Panc1 (cell line): ENCODE data around the gene LMLN. TPM values are rescaled to one million over a fixed set of nuclear protein-coding genes. Genes with fewer than 3 reads are reported as not detected.

Source experiments
- ATAC-seq: fragments of 200-7000 bp; cut with Tn5 transposase; 2 replicates; pipeline ENCODE4 v1.9.1; 2020; ENCODE audit warnings: mild to moderate bottlenecking, moderate library complexity
- BruUV-seq: library from RNA; stranded (reverse); fragments of 400-500 nt; replicated peaks from 2 replicates; lab custom pipeline; 2021; lab: Mats Ljungman, UMichigan
- CTCF ChIA-PET: fragments of 300-600 bp; sonication (Branson Sonifier 250); formaldehyde crosslinking; loops from one replicate; lab custom pipeline; 2022; ENCODE audit warnings: antibody characterized with exemption; lab: Charles Lee
- POLR2A ChIA-PET: fragments of 300-600 bp; sonication (Branson Sonifier 250); formaldehyde crosslinking; loops from one replicate; lab custom pipeline; 2022; ENCODE audit warnings: antibody characterized with exemption; lab: Charles Lee
- DNase-seq: peaks from one replicate; pipeline ENCODE4 v3.0.0-alpha.2; 2010; ENCODE audit warnings: low read depth, low spot score
- H3K27ac ChIP-seq: 2 replicates; pipeline ENCODE4 v1.5.1; 2011; ENCODE audit warnings: mild to moderate bottlenecking, low read length, inconsistent platforms
- H3K27me3 ChIP-seq: fragments of 200-500 bp; sonication (Bioruptor generic); 2 replicates; pipeline ENCODE4 v1.6.0; 2014; ENCODE audit warnings: low read length, inconsistent platforms; ENCODE audit not compliant: control insufficient read depth, insufficient read depth
- H3K36me3 ChIP-seq: fragments of 200-500 bp; sonication (Bioruptor generic); 2 replicates; pipeline ENCODE4 v1.5.1; 2014; ENCODE audit warnings: inconsistent platforms, mild to moderate bottlenecking, low read length, moderate library complexity; ENCODE audit not compliant: control insufficient read depth, insufficient read depth
- H3K4me1 ChIP-seq: 2 replicates; pipeline ENCODE4 v1.5.1; 2011; ENCODE audit warnings: inconsistent platforms, mild to moderate bottlenecking, low read length, moderate library complexity; ENCODE audit not compliant: control insufficient read depth, insufficient read depth
- H3K4me3 ChIP-seq, 2 experiments: 2 replicates each; pipeline ENCODE4 v1.5.1; 2011 to 2012; ENCODE audit warnings: low read depth in 2 of 2, low read length in 2 of 2, mild to moderate bottlenecking in 2 of 2, inconsistent platforms in 1 of 2, moderate library complexity in 1 of 2
- H3K9me3 ChIP-seq: fragments of 200-500 bp; sonication (Bioruptor generic); 2 replicates; pipeline ENCODE4 v1.5.1; 2014; ENCODE audit warnings: low read depth, mild to moderate bottlenecking, inconsistent platforms, low read length, moderate library complexity; ENCODE audit not compliant: control insufficient read depth, insufficient read depth
- POLR2AphosphoS5 ChIP-seq: IDR thresholded peaks from 2 replicates; pipeline ENCODE4 v1.6.1; 2012; ENCODE audit warnings: mild to moderate bottlenecking, low read depth, low read length, moderate library complexity
- SIN3A ChIP-seq: IDR thresholded peaks from 2 replicates; pipeline ENCODE4 v1.6.1; 2012; ENCODE audit warnings: low read depth, mild to moderate bottlenecking, low read length, moderate library complexity, borderline replicate concordance; ENCODE audit not compliant: insufficient read depth
- TCF7L2 ChIP-seq: IDR thresholded peaks from 2 replicates; pipeline ENCODE4 v1.6.1; 2011; ENCODE audit warnings: mild to moderate bottlenecking, low read depth, low read length, inconsistent platforms
- in situ Hi-C: cut with HindIII; loops from 2 replicates; pipeline ENCODE4 v1.10.0; 2016; ENCODE audit warnings: low sequenced_read_pairs, low pct_unique_long_range_greater_than_20kb
- intact Hi-C: fragments of 100-400 bp; cut with micrococcal nuclease; formaldehyde crosslinking; loops from one replicate; pipeline ENCODE4 v1.10.0; 2022; ENCODE audit not compliant: unreplicated experiment
- total RNA-seq: library from RNA; stranded (reverse); gene quantifications from one replicate; pipeline ENCODE4 v1.2.1, GENCODE V29; 2021; ENCODE audit not compliant: unreplicated experiment
- TF ChIP-seq, protein P1 (sequence below): fragments of 450-650 bp; IDR thresholded peaks from 2 replicates; pipeline ENCODE4 v1.5.1; 2017; ENCODE audit warnings: mild to moderate bottlenecking
- TF ChIP-seq, protein P2 (sequence below), 2 experiments: IDR thresholded peaks; 2 replicates each; pipeline ENCODE4 v1.6.1; 2011 to 2012; ENCODE audit warnings: low read depth in 2 of 2, control low read depth in 1 of 2, low read length in 1 of 2, mild to moderate bottlenecking in 1 of 2, moderate library complexity in 1 of 2; ENCODE audit not compliant: insufficient read depth in 1 of 2

LMLN gene
- total RNA-seq, 1 experiment from 2014 or later = 21.8 TPM

DNA sequence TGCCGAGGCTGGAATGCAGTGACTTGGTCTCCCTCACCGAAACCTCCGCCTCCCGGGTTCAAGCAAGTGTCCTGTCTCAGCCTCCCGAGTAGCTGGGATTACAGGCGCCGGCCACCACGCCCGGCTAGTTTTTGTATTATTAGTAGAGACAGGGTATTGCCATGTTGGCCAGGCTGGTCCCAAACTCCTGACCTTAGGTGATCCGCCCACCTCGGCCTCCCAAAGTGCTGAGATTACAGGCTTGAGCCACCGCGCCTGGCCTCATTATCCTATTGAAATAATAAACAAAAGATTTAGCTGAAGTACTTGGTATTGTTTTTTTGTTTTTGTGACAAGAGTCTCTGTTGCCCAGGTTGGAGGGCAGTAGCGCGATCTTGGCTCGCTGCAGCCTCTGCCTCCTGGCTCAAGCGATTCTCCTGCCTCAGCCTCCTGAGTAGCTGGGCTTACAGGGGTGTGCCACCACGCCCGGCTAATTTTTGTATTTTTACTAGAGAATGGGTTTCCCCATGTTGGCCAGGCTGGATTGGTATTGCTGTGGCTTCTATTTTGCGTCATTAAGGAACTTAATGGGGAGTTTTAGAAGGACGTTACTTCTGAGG, 8.5 kb upstream of the LMLN start:
- ChIA-PET CTCF (interaction anchor here (1.1 kb wide), 1 partner anchor 100 kb away, joined by 3 read pairs; no protein-coding TSS in a partner anchor), POLR2A (interaction anchor here (0.6 kb wide), 1 partner anchor 10 kb away, joined by 4 read pairs; no protein-coding TSS in a partner anchor)
- peaks cover 18% of the 10 kb centered on the region for H3K36me3 ChIP-seq
- DNase-seq (no peak), ATAC-seq (no peak)
- TF ChIP-seq POLR2AphosphoS5 (peak; percentile 22; the same call in 1 of the 2 replicates), SIN3A (no peak)
- peak overlapping the region; percentile 57 to 98 for H3K4me3 ChIP-seq
- in situ Hi-C loops = no loop called here
- BruUV-seq = no TSS peak
- peaks cover 42% of the 10 kb centered on the region for H3K4me1 ChIP-seq
- H3K27ac ChIP-seq = peak overlapping the region; percentile 99
- no peaks in the 10 kb centered on the region for H3K9me3 ChIP-seq
- intact Hi-C loops = no loop called here
- no peaks in the 10 kb centered on the region for H3K27me3 ChIP-seq

DNA sequence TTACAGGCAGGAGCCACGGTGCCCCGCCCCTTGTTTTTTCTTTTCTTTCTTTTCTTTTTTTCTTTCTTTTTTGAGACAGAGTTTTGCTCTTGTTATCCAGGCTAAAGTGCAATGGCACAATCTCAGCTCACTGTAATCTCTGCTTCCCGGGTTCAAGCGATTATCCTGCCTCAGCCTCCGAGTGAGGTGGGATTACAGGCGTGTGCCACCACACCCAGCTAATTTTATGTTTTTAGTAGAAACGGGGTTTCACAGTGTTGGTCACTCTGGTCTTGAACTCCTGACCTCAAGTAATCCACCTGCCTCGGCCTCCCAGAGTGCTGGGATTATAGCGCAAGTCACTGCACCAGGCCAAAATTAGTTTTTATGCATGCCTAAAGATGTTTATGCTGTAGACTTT, 7.6 kb upstream of the LMLN start:
- CTCF ChIA-PET = no interaction called here
- Histone ChIP-seq H3K36me3 (peaks cover 18% of the 10 kb centered on the region), H3K27ac (no peak overlapping the region), H3K9me3 (no peaks in the 10 kb centered on the region), H3K27me3 (no peaks in the 10 kb centered on the region), H3K4me3 (peak overlapping the region; percentile 57 to 98; a peak in 3 of 4 replicates), H3K4me1 (peaks cover 50% of the 10 kb centered on the region)
- in situ Hi-C loops = no loop called here
- BruUV-seq = no TSS peak
- DNase-seq (no peak), ATAC-seq (no peak)
- intact Hi-C loops = no loop called here
- TF ChIP-seq, protein P1, sequence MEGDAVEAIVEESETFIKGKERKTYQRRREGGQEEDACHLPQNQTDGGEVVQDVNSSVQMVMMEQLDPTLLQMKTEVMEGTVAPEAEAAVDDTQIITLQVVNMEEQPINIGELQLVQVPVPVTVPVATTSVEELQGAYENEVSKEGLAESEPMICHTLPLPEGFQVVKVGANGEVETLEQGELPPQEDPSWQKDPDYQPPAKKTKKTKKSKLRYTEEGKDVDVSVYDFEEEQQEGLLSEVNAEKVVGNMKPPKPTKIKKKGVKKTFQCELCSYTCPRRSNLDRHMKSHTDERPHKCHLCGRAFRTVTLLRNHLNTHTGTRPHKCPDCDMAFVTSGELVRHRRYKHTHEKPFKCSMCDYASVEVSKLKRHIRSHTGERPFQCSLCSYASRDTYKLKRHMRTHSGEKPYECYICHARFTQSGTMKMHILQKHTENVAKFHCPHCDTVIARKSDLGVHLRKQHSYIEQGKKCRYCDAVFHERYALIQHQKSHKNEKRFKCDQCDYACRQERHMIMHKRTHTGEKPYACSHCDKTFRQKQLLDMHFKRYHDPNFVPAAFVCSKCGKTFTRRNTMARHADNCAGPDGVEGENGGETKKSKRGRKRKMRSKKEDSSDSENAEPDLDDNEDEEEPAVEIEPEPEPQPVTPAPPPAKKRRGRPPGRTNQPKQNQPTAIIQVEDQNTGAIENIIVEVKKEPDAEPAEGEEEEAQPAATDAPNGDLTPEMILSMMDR = no peak
- TF ChIP-seq, protein P2, sequence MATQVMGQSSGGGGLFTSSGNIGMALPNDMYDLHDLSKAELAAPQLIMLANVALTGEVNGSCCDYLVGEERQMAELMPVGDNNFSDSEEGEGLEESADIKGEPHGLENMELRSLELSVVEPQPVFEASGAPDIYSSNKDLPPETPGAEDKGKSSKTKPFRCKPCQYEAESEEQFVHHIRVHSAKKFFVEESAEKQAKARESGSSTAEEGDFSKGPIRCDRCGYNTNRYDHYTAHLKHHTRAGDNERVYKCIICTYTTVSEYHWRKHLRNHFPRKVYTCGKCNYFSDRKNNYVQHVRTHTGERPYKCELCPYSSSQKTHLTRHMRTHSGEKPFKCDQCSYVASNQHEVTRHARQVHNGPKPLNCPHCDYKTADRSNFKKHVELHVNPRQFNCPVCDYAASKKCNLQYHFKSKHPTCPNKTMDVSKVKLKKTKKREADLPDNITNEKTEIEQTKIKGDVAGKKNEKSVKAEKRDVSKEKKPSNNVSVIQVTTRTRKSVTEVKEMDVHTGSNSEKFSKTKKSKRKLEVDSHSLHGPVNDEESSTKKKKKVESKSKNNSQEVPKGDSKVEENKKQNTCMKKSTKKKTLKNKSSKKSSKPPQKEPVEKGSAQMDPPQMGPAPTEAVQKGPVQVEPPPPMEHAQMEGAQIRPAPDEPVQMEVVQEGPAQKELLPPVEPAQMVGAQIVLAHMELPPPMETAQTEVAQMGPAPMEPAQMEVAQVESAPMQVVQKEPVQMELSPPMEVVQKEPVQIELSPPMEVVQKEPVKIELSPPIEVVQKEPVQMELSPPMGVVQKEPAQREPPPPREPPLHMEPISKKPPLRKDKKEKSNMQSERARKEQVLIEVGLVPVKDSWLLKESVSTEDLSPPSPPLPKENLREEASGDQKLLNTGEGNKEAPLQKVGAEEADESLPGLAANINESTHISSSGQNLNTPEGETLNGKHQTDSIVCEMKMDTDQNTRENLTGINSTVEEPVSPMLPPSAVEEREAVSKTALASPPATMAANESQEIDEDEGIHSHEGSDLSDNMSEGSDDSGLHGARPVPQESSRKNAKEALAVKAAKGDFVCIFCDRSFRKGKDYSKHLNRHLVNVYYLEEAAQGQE (IDR thresholded peaks at IDR 0.05; ENCODE audit: insufficient read depth in 1 of 2, low read depth in 2 of 2, low read length in 1 of 2) = no peak
- TF ChIP-seq POLR2AphosphoS5 = no peak
- TF ChIP-seq TCF7L2 = no peak
- no peak for TF ChIP-seq SIN3A
- POLR2A ChIA-PET = no interaction called here

DNA sequence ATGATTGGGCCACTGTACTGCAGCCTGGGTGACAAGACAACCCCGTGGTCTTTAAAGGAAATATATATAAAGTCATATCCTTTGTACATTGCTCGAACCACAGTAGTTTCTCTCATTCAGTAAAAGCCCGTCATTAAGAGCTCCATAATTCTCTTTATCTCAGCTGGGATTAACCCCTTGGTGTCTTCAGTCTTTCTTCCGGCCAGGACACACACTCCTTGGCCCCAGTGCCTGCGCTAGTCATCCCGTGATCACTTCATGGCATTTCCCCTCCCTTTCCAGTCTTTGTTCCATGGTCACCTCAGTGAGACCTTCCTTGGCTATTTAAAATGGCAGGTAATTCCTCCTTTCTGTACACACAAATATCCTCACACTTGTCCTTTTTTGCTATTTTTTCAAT, 6.7 kb upstream of the LMLN start:
- DNase-seq (no peak), ATAC-seq (no peak)
- TF ChIP-seq TCF7L2 (no peak), POLR2AphosphoS5 (peak; percentile 42; the same call in 1 of the 2 replicates), SIN3A (no peak)
- TF ChIP-seq, protein P1 = no peak
- TF ChIP-seq, protein P2 (IDR thresholded peaks at IDR 0.05; ENCODE audit: insufficient read depth in 1 of 2, low read depth in 2 of 2, low read length in 1 of 2) = no peak
- intact Hi-C loops = no loop called here
- CTCF ChIA-PET = interaction anchor here (0.6 kb wide), 1 partner anchor 9 kb away, joined by 5 read pairs; no protein-coding TSS in a partner anchor
- H3K9me3 ChIP-seq = no peaks in the 10 kb centered on the region
- no peaks in the 10 kb centered on the region for H3K27me3 ChIP-seq
- peak overlapping the region; percentile 37 for H3K27ac ChIP-seq
- POLR2A ChIA-PET = interaction anchor here (0.6 to 1.0 kb wide), 2 partner anchors 24 to 1614 kb away, joined by 3 to 7 read pairs; no protein-coding TSS in a partner anchor
- peaks cover 18% of the 10 kb centered on the region for H3K36me3 ChIP-seq
- no TSS peak for BruUV-seq
- in situ Hi-C loops = no loop called here
- H3K4me3 ChIP-seq = peak overlapping the region in 1 of 2 experiments; percentile 9; a peak in 2 of 4 replicates
- peaks cover 57% of the 10 kb centered on the region for H3K4me1 ChIP-seq
